NCI-H2107 treated with DMSO at 0.1 percent for 48 hours (cell line): ENCODE data around the gene BEST1.

ENCODE experiments used
- DNase-seq: peaks from one replicate; lab custom pipeline; 2025; ENCODE audit not compliant: unreplicated experiment; lab: John Stamatoyannopoulos, UW

Gene BEST1

GRCh38 chr11:61950035-61950547 lies at the start of gene BEST1:
Gene BEST1, plus strand, starts transcription at chr11:61950351. Its CDS starts 1,456 bp downstream, at chr11:61951807.
- no peak for DNase-seq

GRCh38 chr11:61901397-61901796 lies 48.8 kb upstream of the BEST1 start:
- DNase-seq: no peak

- no peak for DNase-seq
Measured at GRCh38 chr11:61902313-61902712, 47.8 kb upstream of the BEST1 start.

GRCh38 chr11:61903845-61904244 lies 46.3 kb upstream of the BEST1 start:
- DNase-seq: no peak

- DNase-seq: no peak
Measured at GRCh38 chr11:61904539-61905048, 45.6 kb upstream of the BEST1 start.

- no peak for DNase-seq
Measured at GRCh38 chr11:61905067-61905696, 45.0 kb upstream of the BEST1 start.

GRCh38 chr11:61905801-61906521 lies 44.2 kb upstream of the BEST1 start:
- no peak for DNase-seq

- DNase-seq: no peak
Measured at GRCh38 chr11:61906522-61906909, 43.6 kb upstream of the BEST1 start.

- DNase-seq: no peak
Measured at GRCh38 chr11:61907282-61907681, 42.9 kb upstream of the BEST1 start.

GRCh38 chr11:61907871-61908729 lies 42.1 kb upstream of the BEST1 start:
- no peak for DNase-seq

GRCh38 chr11:61908730-61909316 lies 41.3 kb upstream of the BEST1 start:
- DNase-seq: no peak

GRCh38 chr11:61910187-61911127 lies 39.7 kb upstream of the BEST1 start:
- DNase-seq: no peak

GRCh38 chr11:61911128-61911700 lies 38.9 kb upstream of the BEST1 start:
- DNase-seq: no peak

GRCh38 chr11:61911701-61912529 lies 38.2 kb upstream of the BEST1 start:
- no peak for DNase-seq

- no peak for DNase-seq
Measured at GRCh38 chr11:61912530-61912898, 37.6 kb upstream of the BEST1 start.

GRCh38 chr11:61912991-61913698 lies 37.0 kb upstream of the BEST1 start:
- no peak for DNase-seq

GRCh38 chr11:61913699-61914395 lies 36.3 kb upstream of the BEST1 start:
- no peak for DNase-seq
